ENCODE measurements around the gene RORB.

RORB gene

DNA sequence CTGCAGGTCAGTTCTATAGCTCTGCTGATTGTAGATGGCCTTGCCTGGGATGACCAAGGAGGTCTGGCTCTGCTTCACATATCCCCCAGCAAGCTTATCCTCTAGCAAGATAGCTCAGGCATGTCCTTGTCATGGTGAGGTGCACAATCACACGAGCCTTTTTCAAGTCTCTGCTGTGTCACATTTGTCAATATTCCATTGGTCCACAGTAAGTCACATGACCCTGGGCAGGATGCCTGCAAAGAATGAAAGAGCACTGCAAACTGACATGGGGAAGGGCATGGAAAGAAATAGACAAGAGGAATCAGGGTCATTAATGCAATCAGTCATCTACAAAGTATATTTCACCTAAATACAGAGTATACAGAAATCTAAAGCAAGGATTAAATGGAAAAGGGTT, 142.0 kb downstream of the RORB start:
- Histone ChIP-seq H3K4me1 (ENCODE audit: control insufficient read depth in 1 of 2, insufficient read depth in 1 of 2, low read depth in 1 of 2, low read length in 1 of 2) (no peaks in the 10 kb centered on the region), H3K9me3 (no peaks in the 10 kb centered on the region), H3K27ac (no peak overlapping the region), H3K4me3 (ENCODE audit: low read depth in 1 of 2, low read length in 1 of 2) (no peak overlapping the region), H3K36me3 (no peaks in the 10 kb centered on the region), H3K27me3 (no peaks in the 10 kb centered on the region)
- TF ChIP-seq, protein P1, sequence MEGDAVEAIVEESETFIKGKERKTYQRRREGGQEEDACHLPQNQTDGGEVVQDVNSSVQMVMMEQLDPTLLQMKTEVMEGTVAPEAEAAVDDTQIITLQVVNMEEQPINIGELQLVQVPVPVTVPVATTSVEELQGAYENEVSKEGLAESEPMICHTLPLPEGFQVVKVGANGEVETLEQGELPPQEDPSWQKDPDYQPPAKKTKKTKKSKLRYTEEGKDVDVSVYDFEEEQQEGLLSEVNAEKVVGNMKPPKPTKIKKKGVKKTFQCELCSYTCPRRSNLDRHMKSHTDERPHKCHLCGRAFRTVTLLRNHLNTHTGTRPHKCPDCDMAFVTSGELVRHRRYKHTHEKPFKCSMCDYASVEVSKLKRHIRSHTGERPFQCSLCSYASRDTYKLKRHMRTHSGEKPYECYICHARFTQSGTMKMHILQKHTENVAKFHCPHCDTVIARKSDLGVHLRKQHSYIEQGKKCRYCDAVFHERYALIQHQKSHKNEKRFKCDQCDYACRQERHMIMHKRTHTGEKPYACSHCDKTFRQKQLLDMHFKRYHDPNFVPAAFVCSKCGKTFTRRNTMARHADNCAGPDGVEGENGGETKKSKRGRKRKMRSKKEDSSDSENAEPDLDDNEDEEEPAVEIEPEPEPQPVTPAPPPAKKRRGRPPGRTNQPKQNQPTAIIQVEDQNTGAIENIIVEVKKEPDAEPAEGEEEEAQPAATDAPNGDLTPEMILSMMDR (IDR thresholded peaks at IDR 0.05) = no peak

DNA sequence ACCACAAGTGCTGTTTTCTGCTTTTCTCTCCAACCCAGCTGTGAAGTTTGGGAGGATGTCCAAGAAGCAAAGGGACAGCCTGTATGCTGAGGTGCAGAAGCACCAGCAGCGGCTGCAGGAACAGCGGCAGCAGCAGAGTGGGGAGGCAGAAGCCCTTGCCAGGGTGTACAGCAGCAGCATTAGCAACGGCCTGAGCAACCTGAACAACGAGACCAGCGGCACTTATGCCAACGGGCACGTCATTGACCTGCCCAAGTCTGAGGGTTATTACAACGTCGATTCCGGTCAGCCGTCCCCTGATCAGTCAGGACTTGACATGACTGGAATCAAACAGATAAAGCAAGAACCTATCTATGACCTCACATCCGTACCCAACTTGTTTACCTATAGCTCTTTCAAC, 145.2 kb downstream of the RORB start:
- TF ChIP-seq, protein P1 (IDR thresholded peaks at IDR 0.05) = no peak
- Histone ChIP-seq H3K4me3 (ENCODE audit: low read depth in 1 of 2, low read length in 1 of 2) (no peak overlapping the region), H3K36me3 (no peaks in the 10 kb centered on the region), H3K9me3 (no peaks in the 10 kb centered on the region), H3K4me1 (ENCODE audit: control insufficient read depth in 1 of 2, insufficient read depth in 1 of 2, low read depth in 1 of 2, low read length in 1 of 2) (no peaks in the 10 kb centered on the region), H3K27ac (no peak overlapping the region), H3K27me3 (no peaks in the 10 kb centered on the region)

DNA sequence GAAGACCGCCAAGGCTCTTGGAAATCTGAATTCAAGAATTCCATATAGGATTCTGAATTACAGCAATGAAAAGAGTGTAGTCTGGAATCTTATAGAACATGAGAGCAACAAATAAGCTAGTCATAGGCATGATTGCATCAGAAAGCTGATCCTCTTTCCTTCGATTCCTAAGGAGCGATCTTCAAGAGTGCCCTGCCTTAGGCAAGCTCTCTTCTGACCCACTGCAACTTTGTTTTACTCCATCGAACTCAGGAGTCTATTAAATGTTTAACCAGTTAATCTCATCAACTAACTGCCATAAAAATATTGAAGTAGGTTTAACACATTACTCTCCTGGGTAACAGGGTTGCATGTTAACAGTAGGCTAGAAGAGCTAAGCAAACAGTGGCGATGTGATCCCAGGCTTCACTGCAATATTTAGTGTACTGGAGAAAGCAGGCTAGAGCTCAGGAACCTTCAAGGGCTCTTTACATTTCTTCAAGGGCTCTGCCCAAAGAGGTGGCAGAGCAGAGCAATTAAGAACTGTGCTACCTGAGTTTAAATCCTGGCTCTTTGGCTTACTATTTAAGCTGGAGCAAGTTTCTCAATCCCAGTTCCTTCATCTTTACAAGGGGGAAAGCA, 146.3 kb downstream of the RORB start:
- H3K27ac ChIP-seq = no peak overlapping the region
- TF ChIP-seq, protein P1 (IDR thresholded peaks at IDR 0.05) = no peak
- H3K4me3 ChIP-seq (ENCODE audit: low read depth in 1 of 2, low read length in 1 of 2) = no peak overlapping the region
- no peaks in the 10 kb centered on the region for H3K36me3 ChIP-seq
- H3K9me3 ChIP-seq = no peaks in the 10 kb centered on the region
- H3K4me1 ChIP-seq (ENCODE audit: control insufficient read depth in 1 of 2, insufficient read depth in 1 of 2, low read depth in 1 of 2, low read length in 1 of 2) = no peaks in the 10 kb centered on the region
- no peaks in the 10 kb centered on the region for H3K27me3 ChIP-seq

DNA sequence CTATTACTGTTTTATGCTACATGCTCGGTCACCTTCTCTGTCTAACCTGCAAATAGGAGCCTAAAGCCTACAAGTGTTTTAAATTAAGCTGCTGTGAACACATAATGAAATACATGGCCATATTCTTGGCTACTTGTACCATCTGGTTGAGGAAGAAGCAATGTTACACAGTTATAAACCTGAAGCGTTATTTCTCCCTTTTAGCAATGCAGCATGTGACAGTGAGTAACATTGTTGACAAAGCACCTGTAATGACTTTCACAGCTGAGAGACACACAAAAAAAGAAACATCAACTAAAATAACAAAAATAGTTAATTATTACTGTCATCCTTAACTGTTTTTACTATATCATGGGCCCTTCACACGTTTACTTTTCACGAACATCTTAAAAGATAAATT, 146.9 kb downstream of the RORB start:
- no peak overlapping the region for H3K27ac ChIP-seq
- H3K36me3 ChIP-seq = no peaks in the 10 kb centered on the region
- H3K4me3 ChIP-seq (ENCODE audit: low read depth in 1 of 2, low read length in 1 of 2) = no peak overlapping the region
- H3K4me1 ChIP-seq (ENCODE audit: control insufficient read depth in 1 of 2, insufficient read depth in 1 of 2, low read depth in 1 of 2, low read length in 1 of 2) = no peaks in the 10 kb centered on the region
- H3K9me3 ChIP-seq = no peaks in the 10 kb centered on the region
- no peaks in the 10 kb centered on the region for H3K27me3 ChIP-seq
- TF ChIP-seq, protein P1 (IDR thresholded peaks at IDR 0.05) = no peak

DNA sequence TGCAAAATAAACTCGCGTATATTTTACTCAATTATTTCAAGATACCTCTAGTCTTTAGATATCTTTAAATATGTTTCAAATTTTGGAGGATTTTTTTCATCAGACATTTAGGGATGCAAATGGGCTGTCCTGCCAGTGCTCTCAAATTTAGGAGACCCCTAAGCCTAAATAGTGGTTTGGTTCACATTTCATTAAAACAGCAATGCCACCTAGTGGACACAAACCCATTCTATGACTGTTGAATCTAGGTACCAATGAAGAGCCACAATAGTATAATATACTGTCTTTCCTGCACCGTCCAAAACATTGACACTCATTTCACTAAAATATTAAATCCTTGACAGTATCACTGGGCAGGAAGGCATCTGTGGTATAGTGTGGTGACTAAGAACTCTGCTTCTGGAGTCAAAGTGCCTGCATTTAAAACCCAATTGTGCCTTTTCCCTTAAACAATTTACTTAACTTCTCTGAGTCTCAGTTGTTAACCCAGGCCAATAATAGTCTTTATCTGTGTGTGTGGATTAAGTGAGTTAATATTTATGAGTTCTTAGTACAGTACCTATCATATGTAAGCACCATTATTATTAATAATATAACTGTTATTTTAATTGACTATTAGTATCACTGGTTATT, 148.0 kb downstream of the RORB start:
- Histone ChIP-seq H3K4me3 (ENCODE audit: low read depth in 1 of 2, low read length in 1 of 2) (no peak overlapping the region), H3K4me1 (ENCODE audit: control insufficient read depth in 1 of 2, insufficient read depth in 1 of 2, low read depth in 1 of 2, low read length in 1 of 2) (no peaks in the 10 kb centered on the region), H3K27ac (no peak overlapping the region), H3K27me3 (no peaks in the 10 kb centered on the region), H3K9me3 (no peaks in the 10 kb centered on the region), H3K36me3 (no peaks in the 10 kb centered on the region)
- TF ChIP-seq, protein P1 (IDR thresholded peaks at IDR 0.05) = no peak

Data from neutrophil (primary cell).